ENCODE measurements around the gene OR1N1.
"Not testable (repeated sequence)": the region's sequence is repeated elsewhere in the genome, so short reads cannot be mapped to it uniquely, and the experiment has no call there.

Gene OR1N1

GRCh38 chr9:122527193-122527592 lies at the start of gene OR1N1:
TSS of gene OR1N1 (minus strand) at chr9:122527293. CDS start at chr9:122527293, 0 bp downstream.
- DNase-seq: no peak

GRCh38 chr9:122572456-122572855 lies 45.4 kb upstream of the OR1N1 start:
- no peak for DNase-seq

GRCh38 chr9:122567901-122568300 lies 40.8 kb upstream of the OR1N1 start:
- no peak for DNase-seq

GRCh38 chr9:122562134-122562760 lies 35.2 kb upstream of the OR1N1 start:
- no peak for DNase-seq

GRCh38 chr9:122561446-122561845 lies 34.4 kb upstream of the OR1N1 start:
- no peak for DNase-seq

- DNase-seq: no peak
Measured at GRCh38 chr9:122552812-122553211, 25.7 kb upstream of the OR1N1 start, which contains the start of gene OR1N2. TSS of gene OR1N2 (plus strand) at chr9:122553112. CDS start at chr9:122553212, 100 bp downstream.

- no peak for DNase-seq
Measured at GRCh38 chr9:122551371-122551770, 24.3 kb upstream of the OR1N1 start.

- DNase-seq: no peak
Measured at GRCh38 chr9:122546196-122546595, 19.1 kb upstream of the OR1N1 start.

GRCh38 chr9:122538757-122539156 lies 11.7 kb upstream of the OR1N1 start:
- DNase-seq: no peak

GRCh38 chr9:122537066-122537465 lies 10.0 kb upstream of the OR1N1 start:
- DNase-seq: not testable (repeated sequence)

- no peak for DNase-seq
Measured at GRCh38 chr9:122536134-122536533, 9.0 kb upstream of the OR1N1 start.

- not testable (repeated sequence) for DNase-seq
Measured at GRCh38 chr9:122531157-122531556, 4.1 kb upstream of the OR1N1 start.

- DNase-seq: no peak
Measured at GRCh38 chr9:122526602-122527001, 491 bp downstream of the OR1N1 start.

GRCh38 chr9:122519376-122519775 lies 7.7 kb downstream of the OR1N1 start:
- peak in 1 of 2 experiments; percentile 1 for DNase-seq

GRCh38 chr9:122518841-122519240 lies 8.3 kb downstream of the OR1N1 start, which contains the start of gene OR1J4:
TSS of gene OR1J4 (plus strand) at chr9:122519141. CDS start at chr9:122519141, 0 bp downstream.
- no peak for DNase-seq

GRCh38 chr9:122518226-122518625 lies 8.9 kb downstream of the OR1N1 start:
- DNase-seq: peak; percentile 4 to 48

GRCh38 chr9:122510502-122510901 lies 16.6 kb downstream of the OR1N1 start, which contains the start of gene OR1J2:
TSS of gene OR1J2 (plus strand) at chr9:122510802. CDS start at chr9:122510802, 0 bp downstream.
- DNase-seq: no peak

- DNase-seq: no peak
Measured at GRCh38 chr9:122506964-122507363, 20.1 kb downstream of the OR1N1 start.

- DNase-seq: no peak
Measured at GRCh38 chr9:122498883-122499288, 28.2 kb downstream of the OR1N1 start.

- no peak for DNase-seq
Measured at GRCh38 chr9:122479062-122479461, 48.0 kb downstream of the OR1N1 start.

- no peak for DNase-seq
Measured at GRCh38 chr9:122477826-122478225, 49.3 kb downstream of the OR1N1 start, which contains the start of gene OR1J1. TSS of gene OR1J1 (minus strand) at chr9:122477926. CDS start at chr9:122477926, 0 bp downstream.

- no peak for DNase-seq
Measured at GRCh38 chr9:122477346-122477745, 49.7 kb downstream of the OR1N1 start.
